GM12892 (cell line): ENCODE results near the gene CAMK2G.

Experiments
- DNase-seq: peaks from one replicate; pipeline ENCODE4 v3.0.0; 2011; ENCODE audit not compliant: insufficient read length
- FAIRE-seq: peaks from 2 replicates; lab custom pipeline; 2011; peaks lifted over from hg19 to GRCh38; lab: Jason Lieb, UNC
- POLR2A ChIP-seq: IDR thresholded peaks from 2 replicates; pipeline ENCODE4 v1.6.1; 2011; ENCODE audit warnings: low read depth, low read length, control low read depth
- POLR2AphosphoS5 ChIP-seq: IDR thresholded peaks from 2 replicates; pipeline ENCODE4 v1.6.1; 2011; ENCODE audit warnings: low read depth, low read length, control low read depth
- TAF1 ChIP-seq: IDR thresholded peaks from 2 replicates; pipeline ENCODE4 v1.6.1; 2011; ENCODE audit warnings: low read depth, mild to moderate bottlenecking, control low read depth, low read length, borderline replicate concordance

Gene CAMK2G

DNA sequence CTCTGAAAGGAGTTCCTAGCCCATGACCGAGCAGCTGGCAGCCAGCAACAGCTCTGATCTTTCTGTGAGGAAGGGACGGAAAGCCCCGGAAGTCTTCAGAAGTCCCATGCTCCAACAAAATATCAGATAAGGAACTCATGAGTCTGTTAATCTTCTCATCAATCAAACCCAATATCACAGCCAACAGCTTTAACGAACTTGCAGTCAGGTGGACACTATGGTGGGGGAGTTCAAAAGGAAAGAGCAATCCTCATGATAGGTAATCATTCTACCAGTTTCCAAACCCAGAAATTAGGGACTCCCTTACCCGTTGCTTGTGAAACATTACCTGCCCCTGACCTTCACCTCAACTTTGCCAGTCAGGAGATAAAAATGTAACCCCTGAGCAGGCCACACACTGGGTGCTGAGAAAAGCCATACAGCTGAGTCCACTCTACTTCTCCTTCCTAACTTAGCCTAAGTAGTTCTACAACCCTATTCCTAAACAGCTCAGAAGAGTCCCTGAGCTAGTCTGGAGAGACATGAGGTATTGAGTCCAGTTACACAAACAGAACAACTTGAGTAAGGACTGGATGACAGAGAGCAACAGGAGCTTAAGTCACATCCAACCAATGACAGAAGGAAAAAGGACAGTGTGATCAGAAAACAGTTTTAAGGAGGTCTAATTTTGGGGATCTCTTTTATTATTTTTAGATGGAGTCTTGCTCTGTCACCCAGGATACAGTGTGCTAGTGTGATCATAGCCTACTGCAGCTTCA, 65.1 kb downstream of the CAMK2G start:
- TF ChIP-seq POLR2A = no peak
- no peak for TF ChIP-seq POLR2AphosphoS5
- no peak for TF ChIP-seq TAF1
- FAIRE-seq = no peak
- no peak for DNase-seq

DNA sequence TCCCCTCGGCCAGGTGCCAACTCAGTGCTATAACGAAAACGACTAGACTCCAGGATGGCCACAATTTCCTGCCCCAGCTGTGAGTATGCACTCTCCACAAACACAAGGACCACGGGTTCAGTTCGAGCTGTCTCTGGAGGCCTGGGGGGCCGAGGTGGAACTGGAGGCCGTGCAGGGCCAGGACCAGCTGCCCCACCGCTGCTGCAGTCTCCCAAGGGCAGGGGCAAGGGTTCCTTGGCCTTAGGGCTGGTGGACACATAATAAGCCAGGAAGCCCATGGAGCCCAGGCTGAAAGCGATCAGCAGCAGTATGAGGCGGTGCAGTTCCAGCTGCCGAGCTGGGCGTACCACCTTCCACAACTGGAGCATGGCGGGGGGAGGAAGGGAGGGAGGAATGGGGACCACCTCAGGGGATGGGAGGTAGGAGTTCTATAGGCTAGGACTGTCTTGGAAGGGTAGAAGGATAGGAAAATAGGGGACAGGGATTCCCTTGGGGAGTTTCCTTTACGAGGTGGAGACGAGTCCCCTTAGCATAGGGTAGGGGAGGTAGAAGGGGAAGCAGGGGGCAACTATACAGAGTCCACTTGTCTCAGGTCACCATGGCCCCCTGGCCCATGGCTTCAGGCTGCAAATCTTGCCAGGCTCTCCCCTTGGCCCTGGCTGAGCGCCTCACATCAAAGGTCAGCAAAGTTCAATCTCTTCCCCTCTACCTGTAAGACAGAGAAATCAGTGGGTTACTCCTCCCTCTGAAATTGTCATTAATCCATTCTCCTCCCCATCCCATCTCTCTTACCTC, 66.1 kb downstream of the CAMK2G start:
- TF ChIP-seq POLR2AphosphoS5 (no peak), POLR2A (no peak), TAF1 (no peak)
- FAIRE-seq (no peak), DNase-seq (no peak)

DNA sequence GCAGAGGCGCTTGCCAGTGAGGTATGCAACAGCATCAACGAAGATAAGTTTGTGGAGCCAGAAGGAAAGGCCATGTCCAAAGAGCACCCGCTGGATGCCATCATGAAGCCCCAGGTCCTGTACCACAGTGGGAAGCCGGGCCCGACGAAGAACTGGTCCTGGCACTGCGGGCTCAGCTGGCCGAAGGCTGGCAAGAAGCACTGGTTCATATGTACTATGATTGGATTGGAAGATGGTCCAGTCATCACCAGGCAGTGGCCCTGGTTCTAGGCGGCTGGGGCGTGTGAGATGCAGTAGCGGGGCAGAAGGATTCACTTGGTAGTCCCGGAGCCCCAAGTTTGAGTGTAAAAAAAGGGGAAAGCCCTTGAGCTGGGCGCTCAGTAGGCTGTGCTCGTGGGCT, 66.9 kb downstream of the CAMK2G start:
- no peak for DNase-seq
- FAIRE-seq = no peak
- TF ChIP-seq TAF1 (no peak), POLR2AphosphoS5 (no peak), POLR2A (no peak)

- FAIRE-seq (no peak), DNase-seq (no peak)
- TF ChIP-seq POLR2A (no peak), POLR2AphosphoS5 (no peak), TAF1 (no peak)
These were observed 68.0 kb downstream of the CAMK2G start for GRCh38 chr10:73806176-73806950.

DNA sequence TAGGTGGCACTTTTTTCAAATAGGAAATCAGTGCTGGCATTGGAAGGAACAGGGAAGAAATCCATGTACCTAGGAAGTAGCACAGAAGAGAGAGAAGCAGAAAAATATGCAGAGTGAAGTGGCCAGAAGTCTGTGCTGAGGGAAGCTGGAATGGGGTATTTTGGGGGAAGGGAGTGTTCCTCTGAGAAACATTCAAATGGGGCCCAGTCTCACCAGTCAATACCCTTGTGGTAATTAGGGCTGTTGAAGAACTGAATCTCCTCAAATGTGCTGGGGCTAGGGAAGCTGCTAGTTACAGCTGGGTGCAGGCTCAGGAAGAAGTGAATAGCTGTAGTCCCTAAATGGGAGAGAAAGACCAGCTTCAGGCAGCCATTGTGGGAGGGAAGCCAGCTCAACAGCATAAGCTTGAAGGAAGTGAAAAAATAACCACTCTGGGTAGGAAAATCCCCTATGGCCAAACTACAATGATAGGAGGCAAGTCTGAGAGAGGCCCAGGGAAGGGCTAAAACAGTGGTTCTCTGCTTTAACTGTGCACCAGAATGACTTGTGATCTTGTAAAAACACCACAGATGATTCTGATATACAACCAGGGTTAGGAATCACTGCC, 70.6 kb downstream of the CAMK2G start:
- TF ChIP-seq POLR2A = peak; percentile 40; the same call in 1 of the 2 replicates
- TF ChIP-seq TAF1 = 0 out of 2 replicates have a peak, but pooled peaks have one; percentile 39
- TF ChIP-seq POLR2AphosphoS5 = peak; percentile 42
- FAIRE-seq (peak; percentile 96), DNase-seq (peak; percentile 61)

- no peak for FAIRE-seq
- no peak for DNase-seq
- TF ChIP-seq POLR2AphosphoS5 (0 out of 2 replicates have a peak, but pooled peaks have one; percentile 11), POLR2A (0 out of 2 replicates have a peak, but pooled peaks have one; percentile 7), TAF1 (no peak)
These were observed 71.9 kb downstream of the CAMK2G start for GRCh38 chr10:73802276-73802991.

GRCh38 chr10:73801253-73801590, 73.1 kb downstream of the CAMK2G start:
- no peak for FAIRE-seq
- no peak for TF ChIP-seq TAF1
- TF ChIP-seq POLR2A = no peak
- no peak; the same call in 1 of the 2 replicates for TF ChIP-seq POLR2AphosphoS5
- no peak for DNase-seq

DNA sequence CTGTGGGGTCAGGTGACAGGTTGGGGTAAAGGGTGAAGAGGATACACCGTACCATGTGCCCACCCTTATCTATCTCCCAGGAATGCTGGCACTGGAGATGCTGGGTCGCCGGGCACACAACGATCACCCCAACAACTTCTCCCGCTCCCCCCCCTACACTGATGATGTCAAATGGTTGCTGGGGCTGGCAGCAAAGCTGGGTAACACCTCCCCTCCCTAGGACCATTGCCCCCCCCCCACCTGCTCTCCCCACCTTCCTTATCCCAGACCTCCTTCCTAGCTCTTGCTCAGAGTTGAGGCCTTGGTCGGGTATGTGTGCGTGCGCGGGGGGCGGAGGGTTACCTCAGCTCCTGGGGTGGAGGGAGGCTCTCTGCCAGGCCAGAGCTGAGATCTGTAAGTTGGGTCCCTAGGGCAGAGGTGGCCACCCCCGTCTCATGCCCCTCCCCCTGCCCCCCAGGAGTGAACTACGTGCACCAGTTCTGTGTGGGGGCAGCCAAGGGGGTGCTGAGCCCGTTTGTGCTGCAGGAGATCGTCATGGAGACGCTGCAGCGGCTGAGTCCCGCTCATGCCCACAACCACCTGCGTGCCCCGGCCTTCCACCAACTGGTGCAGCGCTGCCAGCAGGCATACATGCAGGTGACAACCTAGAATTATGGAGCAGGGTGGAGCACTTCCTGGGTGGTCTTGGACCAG, 73.6 kb downstream of the CAMK2G start:
- DNase-seq (no peak), FAIRE-seq (no peak)
- TF ChIP-seq POLR2AphosphoS5 = peak; percentile 9; the same call in 1 of the 2 replicates
- no peak; the same call in 1 of the 2 replicates for TF ChIP-seq POLR2A
- no peak for TF ChIP-seq TAF1

GRCh38 chr10:73799899-73800559, 74.3 kb downstream of the CAMK2G start:
- DNase-seq (no peak), FAIRE-seq (no peak)
- no peak; the same call in 1 of the 2 replicates for TF ChIP-seq POLR2A
- peak; percentile 62; the same call in 1 of the 2 replicates for TF ChIP-seq POLR2AphosphoS5
- TF ChIP-seq TAF1 = no peak
